Fibroblast of lung (primary cell): ENCODE measurements around the gene LIPH. TPM values are rescaled to one million over a fixed set of nuclear protein-coding genes. Genes with fewer than 3 reads are reported as not detected.

ENCODE experiments used
- DNase-seq, 2 donors: peaks; one replicate each; pipeline versions ENCODE4 v3.0.0 to v3.0.0-alpha.2; 2010; ENCODE audit warnings: low read depth in 2 of 2
- H2AFZ ChIP-seq: 2 replicates; pipeline ENCODE4 v1.5.1; 2012; ENCODE audit warnings: low read length, control low read depth, inconsistent platforms
- H3K27ac ChIP-seq: 2 replicates; pipeline ENCODE4 v1.5.1; 2011; ENCODE audit warnings: low read length, control low read depth; ENCODE audit not compliant: insufficient read depth
- H3K27me3 ChIP-seq: 2 replicates; pipeline ENCODE4 v1.5.1; 2011; ENCODE audit warnings: mild to moderate bottlenecking, low read length; ENCODE audit not compliant: control insufficient read depth, insufficient read depth
- H3K36me3 ChIP-seq: 2 replicates; pipeline ENCODE4 v1.5.1; 2011; ENCODE audit warnings: low read length; ENCODE audit not compliant: control insufficient read depth, insufficient read depth
- H3K4me1 ChIP-seq: 2 replicates; pipeline ENCODE4 v1.5.1; 2011; ENCODE audit warnings: low read length; ENCODE audit not compliant: control insufficient read depth, insufficient read depth; ENCODE audit errors: extremely low read depth
- H3K4me2 ChIP-seq: 2 replicates; pipeline ENCODE4 v1.5.1; 2011; ENCODE audit warnings: low read length, control low read depth; ENCODE audit not compliant: insufficient read depth; ENCODE audit errors: extremely low read depth
- H3K4me3 ChIP-seq, 4 experiments: fragments of 200-600 bp in 1 of 4; sonication (generic) in 1 of 4; replicated peaks in 1 of 4; 2 replicates each; pipeline ENCODE4 v1.5.1; 2011 to 2016; ENCODE audit warnings: low read length in 4 of 4, low read depth in 3 of 4, mild to moderate bottlenecking in 3 of 4, control low read depth in 2 of 4, inconsistent platforms in 1 of 4, mixed read lengths in 1 of 4; ENCODE audit not compliant: insufficient read depth in 1 of 4; ENCODE audit errors: control extremely low read depth in 1 of 4
- H3K79me2 ChIP-seq: 2 replicates; pipeline ENCODE4 v1.5.1; 2012; ENCODE audit warnings: mild to moderate bottlenecking, low read length, inconsistent platforms; ENCODE audit not compliant: control insufficient read depth, insufficient read depth
- H3K9ac ChIP-seq: 2 replicates; pipeline ENCODE4 v1.5.1; 2011; ENCODE audit warnings: mild to moderate bottlenecking, low read length, control low read depth; ENCODE audit not compliant: insufficient read depth
- H3K9me3 ChIP-seq: 2 replicates; pipeline ENCODE4 v1.5.1; 2012; ENCODE audit warnings: low read depth, low read length; ENCODE audit not compliant: control insufficient read depth, insufficient read depth
- H4K20me1 ChIP-seq: 2 replicates; pipeline ENCODE4 v1.5.1; 2011; ENCODE audit warnings: low read length; ENCODE audit not compliant: control insufficient read depth, insufficient read depth; ENCODE audit errors: extremely low read depth
- CTCF ChIP-seq, 2 donors: IDR thresholded peaks in 1 of 2; conservative IDR thresholded peaks in 1 of 2; 1 replicate in 1 of 2; 2 replicates in 1 of 2; pipeline ENCODE4 v1.5.1; 2011 to 2012; ENCODE audit warnings: low read length in 2 of 2, control low read depth in 1 of 2, inconsistent platforms in 1 of 2, low read depth in 1 of 2, mild to moderate bottlenecking in 1 of 2
- EZH2 ChIP-seq: IDR thresholded peaks from 2 replicates; pipeline ENCODE4 v1.5.1; 2012; ENCODE audit warnings: low read length, control low read depth, mild to moderate bottlenecking; ENCODE audit errors: missing control alignments
- polyA plus RNA-seq, 2 donors: library from polyadenylated mRNA; depleted of rRNA in 1 of 2; stranded (reverse) in 1 of 2; unstranded in 1 of 2; fragments of >200 nt; gene quantifications; 2 replicates each; pipeline ENCODE4 v1.2.1, GENCODE V29; 2011 to 2012; ENCODE audit warnings: missing spikeins in 1 of 2
- total RNA-seq: library from RNA; depleted of rRNA; stranded (reverse); fragments of >200 nt; gene quantifications from 2 replicates; pipeline ENCODE4 v1.2.1, GENCODE V29; 2014

LIPH gene
- total and polyA plus RNA-seq, 2 donors (not counting 1 experiment from before 2014, with no cell fraction given): 0.32 TPM; not detected in 1

DNA sequence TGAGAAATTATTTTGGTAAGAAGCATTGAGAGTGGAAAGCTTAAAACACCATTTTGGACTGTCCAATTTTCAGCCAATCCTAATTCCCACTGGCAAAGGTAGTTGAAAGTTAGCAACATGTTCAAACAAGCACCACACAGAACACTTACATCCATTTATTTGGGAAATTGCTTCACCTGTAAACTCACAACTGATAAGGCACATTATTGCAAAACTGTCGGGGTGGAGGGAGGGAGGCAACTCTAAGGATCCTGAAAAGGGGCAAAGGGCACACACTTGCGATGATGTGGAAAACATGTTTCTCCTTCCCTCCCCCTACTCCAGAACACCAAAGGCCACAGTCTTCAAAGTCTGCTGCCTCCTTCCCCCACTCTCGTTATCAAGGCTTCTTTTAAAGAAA, 62.9 kb downstream of the LIPH start:
- Histone ChIP-seq H3K27ac (no peak overlapping the region), H3K4me3 (no peak overlapping the region), H3K9ac (no peak overlapping the region), H3K27me3 (no peaks in the 10 kb centered on the region), H4K20me1 (no peaks in the 10 kb centered on the region), H2AFZ (no peak overlapping the region), H3K4me1 (no peaks in the 10 kb centered on the region), H3K36me3 (peaks cover 7% of the 10 kb centered on the region), H3K9me3 (no peaks in the 10 kb centered on the region), H3K79me2 (no peaks in the 10 kb centered on the region), H3K4me2 (no peak overlapping the region)
- DNase-seq: no peak
- TF ChIP-seq CTCF (conservative IDR thresholded peaks at IDR 0.05 in 1 of 2, IDR thresholded peaks at IDR 0.05 in 1 of 2; ENCODE audit: low read depth in 1 of 2, low read length in 2 of 2) (no peak), EZH2 (no peak)

DNA sequence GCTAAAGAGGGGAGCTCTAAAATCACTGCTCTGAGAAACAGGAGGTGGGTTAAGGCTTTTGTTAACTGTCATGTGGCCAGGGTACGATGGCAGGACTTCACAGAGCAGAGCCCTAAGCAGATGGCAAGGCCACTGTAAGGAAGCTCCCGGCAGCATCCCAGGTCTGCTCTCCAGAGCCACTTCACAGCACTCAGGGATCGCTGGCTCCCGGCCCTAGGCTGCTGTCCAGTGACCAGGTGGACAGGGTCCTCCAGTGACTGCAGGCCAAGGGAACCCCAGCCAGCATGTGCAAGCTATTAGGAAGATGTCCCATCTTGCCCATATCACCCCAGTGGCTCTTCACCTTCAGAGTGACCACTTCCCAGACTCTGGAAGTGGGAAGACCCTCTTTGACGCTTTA, 63.9 kb downstream of the LIPH start:
- Histone ChIP-seq H3K9ac (no peak overlapping the region), H2AFZ (no peak overlapping the region), H3K4me3 (no peak overlapping the region), H3K27ac (no peak overlapping the region), H3K9me3 (no peaks in the 10 kb centered on the region), H3K4me2 (no peak overlapping the region), H3K27me3 (no peaks in the 10 kb centered on the region), H3K4me1 (no peaks in the 10 kb centered on the region), H3K36me3 (peaks cover 4% of the 10 kb centered on the region), H4K20me1 (no peaks in the 10 kb centered on the region), H3K79me2 (no peaks in the 10 kb centered on the region)
- no peak for DNase-seq
- no peak for TF ChIP-seq EZH2

GRCh38 chr3:185486394-185486793, 66.0 kb downstream of the LIPH start:
- TF ChIP-seq CTCF (conservative IDR thresholded peaks at IDR 0.05 in 1 of 2, IDR thresholded peaks at IDR 0.05 in 1 of 2; ENCODE audit: low read depth in 1 of 2, low read length in 2 of 2) (no peak), EZH2 (no peak)
- Histone ChIP-seq H3K79me2 (no peaks in the 10 kb centered on the region), H3K4me2 (no peak overlapping the region), H3K4me1 (no peaks in the 10 kb centered on the region), H3K9me3 (no peaks in the 10 kb centered on the region), H3K36me3 (peaks cover 4% of the 10 kb centered on the region), H3K9ac (no peak overlapping the region), H3K27ac (no peak overlapping the region), H2AFZ (no peak overlapping the region), H3K27me3 (no peaks in the 10 kb centered on the region), H3K4me3 (no peak overlapping the region), H4K20me1 (no peaks in the 10 kb centered on the region)
- DNase-seq: no peak
